Measurements from ENCODE around the gene ABCC11. TPM values are rescaled to one million over a fixed set of nuclear protein-coding genes. Genes with fewer than 3 reads are reported as not detected.

ABCC11 gene
- total RNA-seq, 4 donors from 2014 or later = 0.24 to 1.2 (median 0.58) TPM

DNA sequence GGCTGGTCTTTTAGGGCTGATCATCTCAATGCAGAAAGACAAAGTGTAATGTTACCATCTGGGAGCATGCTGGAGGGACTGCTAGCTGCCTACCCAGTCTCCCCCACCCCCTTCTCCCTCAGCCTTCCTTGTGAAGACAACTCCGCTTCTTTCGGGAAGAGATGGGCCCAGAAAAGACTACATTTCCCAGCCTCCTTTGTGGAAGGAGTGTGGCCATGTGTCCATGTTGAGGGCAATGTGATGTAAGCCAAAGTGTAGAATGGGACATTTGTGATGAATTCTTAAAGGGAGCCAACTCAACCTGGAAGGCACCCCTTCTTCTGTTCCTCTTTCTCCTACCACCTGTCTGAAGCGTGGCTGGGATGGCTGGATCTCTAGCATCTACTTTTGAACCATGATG lies 107.8 kb downstream of the ABCC11 start:
- TF ChIP-seq, protein P1, sequence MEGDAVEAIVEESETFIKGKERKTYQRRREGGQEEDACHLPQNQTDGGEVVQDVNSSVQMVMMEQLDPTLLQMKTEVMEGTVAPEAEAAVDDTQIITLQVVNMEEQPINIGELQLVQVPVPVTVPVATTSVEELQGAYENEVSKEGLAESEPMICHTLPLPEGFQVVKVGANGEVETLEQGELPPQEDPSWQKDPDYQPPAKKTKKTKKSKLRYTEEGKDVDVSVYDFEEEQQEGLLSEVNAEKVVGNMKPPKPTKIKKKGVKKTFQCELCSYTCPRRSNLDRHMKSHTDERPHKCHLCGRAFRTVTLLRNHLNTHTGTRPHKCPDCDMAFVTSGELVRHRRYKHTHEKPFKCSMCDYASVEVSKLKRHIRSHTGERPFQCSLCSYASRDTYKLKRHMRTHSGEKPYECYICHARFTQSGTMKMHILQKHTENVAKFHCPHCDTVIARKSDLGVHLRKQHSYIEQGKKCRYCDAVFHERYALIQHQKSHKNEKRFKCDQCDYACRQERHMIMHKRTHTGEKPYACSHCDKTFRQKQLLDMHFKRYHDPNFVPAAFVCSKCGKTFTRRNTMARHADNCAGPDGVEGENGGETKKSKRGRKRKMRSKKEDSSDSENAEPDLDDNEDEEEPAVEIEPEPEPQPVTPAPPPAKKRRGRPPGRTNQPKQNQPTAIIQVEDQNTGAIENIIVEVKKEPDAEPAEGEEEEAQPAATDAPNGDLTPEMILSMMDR (IDR thresholded peaks at IDR 0.05) = no peak
- no peak for ATAC-seq (ENCODE audit: low FRiP score)

DNA sequence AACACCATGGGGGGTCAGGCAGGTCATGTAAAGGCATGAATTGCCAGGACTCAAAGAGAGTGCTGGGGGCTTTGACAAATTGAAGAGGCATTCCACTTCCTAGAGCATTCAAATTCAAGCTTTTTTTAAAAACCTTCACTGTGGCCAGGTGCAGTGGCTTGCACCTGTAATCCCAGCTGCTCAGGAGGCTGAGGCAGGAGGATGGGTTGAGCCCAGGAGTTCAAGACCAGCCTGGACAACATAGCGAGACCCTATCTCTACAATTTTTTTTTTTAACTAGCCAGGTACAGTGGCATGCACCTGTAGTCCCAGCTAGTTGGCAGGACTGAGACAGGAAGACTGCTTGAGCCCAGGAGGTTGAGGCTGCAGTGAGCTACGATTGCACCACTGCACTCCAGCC lies 108.8 kb downstream of the ABCC11 start:
- ATAC-seq (ENCODE audit: low FRiP score) = no peak
- TF ChIP-seq, protein P1 (IDR thresholded peaks at IDR 0.05) = no peak
- DNase-seq (ENCODE audit: low spot score) = no peak

More for the DNA sequence above, 107.8 kb downstream of the ABCC11 start:
- DNase-seq (ENCODE audit: low spot score) = no peak

DNA sequence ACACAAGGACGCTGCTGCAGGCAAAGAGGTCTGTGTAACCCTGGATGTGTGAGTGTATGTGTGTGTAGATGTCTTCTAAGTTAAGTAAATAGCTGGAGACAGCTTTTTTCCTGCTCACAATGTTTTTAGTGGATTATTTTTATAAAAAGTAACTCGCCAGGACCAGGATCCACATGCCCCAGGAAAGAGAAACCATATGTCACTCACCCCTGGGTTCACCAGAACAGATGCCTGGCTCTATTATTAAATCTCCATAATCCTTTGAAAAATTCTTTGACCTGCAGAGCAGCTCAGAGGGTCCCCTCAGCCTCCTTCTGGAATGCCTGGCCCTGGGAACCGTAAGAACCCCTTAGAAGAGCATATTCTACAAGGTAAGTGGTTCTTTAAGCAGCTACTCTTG lies 109.5 kb downstream of the ABCC11 start:
- ATAC-seq (ENCODE audit: low FRiP score) (no peak), DNase-seq (ENCODE audit: low spot score) (no peak)
- TF ChIP-seq, protein P1 (IDR thresholded peaks at IDR 0.05) = no peak

DNA sequence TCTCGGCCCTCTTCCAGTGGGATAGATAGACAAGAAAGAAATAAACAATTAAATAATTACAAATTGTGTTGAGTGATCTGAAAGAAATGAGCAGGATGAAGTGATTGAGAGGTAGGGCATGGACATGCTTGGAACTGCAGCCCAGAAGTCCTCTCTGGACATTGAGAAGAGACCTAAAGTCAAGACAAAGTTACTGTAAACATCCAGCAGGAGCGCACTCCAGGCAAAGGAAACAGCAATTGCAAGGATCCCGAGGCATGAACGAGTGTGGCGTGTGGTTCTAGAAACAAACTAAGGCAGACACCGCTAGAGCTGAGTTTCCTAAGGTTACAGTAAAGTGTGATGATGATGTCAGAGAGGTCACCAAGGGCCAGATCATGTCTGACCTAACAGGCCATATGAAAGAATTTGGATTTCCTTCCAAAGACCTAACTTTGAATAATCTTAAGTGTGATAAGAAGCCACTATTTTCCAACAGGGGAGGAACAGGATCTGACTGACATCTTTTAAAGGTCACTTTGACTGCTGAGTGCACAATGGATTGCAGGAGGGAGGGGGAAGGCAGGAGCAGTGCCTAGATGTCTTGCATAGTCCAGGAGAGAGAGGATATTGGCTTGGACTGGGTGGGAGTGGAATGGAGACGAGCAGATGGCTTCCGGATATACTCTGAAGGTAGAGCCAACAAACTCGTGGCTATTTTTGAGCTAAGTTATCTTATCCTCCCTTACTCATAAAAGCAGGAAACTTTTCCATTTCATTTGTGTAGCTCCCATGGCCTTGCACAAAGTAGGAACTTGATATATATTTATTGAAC lies 110.6 kb downstream of the ABCC11 start:
- no peak for DNase-seq (ENCODE audit: low spot score)
- TF ChIP-seq, protein P1 (IDR thresholded peaks at IDR 0.05) = no peak
- no peak for ATAC-seq (ENCODE audit: low FRiP score)

DNA sequence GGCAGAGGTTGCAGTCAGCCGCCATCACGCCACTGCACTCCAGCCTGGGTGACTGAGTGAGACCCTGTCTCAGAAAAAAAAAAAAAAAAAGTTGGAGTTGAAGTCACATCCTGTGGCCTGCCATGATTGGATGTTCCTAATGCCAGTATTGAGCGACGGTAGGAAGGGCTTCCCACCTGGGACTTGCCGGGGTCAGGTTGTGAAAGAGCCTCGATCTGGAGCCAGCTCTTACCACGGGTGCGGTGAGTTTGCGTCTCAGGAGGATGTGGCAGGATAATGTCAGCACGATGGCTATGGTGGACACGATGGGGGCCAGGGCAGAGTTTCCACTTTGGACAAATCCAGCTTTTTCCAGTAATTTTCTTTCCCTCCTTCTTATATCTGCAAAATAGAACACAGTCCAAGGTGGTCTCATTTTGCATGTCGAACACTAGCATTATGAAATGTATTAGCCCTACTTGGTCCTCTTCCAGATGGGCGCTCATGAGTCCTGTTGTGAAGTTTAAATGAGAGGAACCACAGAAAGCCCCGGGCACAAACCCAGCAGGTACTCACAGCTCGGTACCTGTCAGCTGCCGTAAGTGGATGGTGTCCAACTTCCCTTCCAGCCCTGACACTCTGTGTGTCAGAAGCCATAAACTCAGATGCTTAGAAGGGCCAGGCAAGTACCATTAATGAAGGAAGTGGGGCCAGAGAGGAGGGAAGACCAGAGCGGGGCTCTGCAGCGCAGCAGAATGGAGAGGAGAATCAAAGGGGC lies 113.7 kb downstream of the ABCC11 start:
- TF ChIP-seq, protein P1 (IDR thresholded peaks at IDR 0.05) = no peak
- DNase-seq (ENCODE audit: low spot score) (no peak), ATAC-seq (ENCODE audit: low FRiP score) (no peak)

DNA sequence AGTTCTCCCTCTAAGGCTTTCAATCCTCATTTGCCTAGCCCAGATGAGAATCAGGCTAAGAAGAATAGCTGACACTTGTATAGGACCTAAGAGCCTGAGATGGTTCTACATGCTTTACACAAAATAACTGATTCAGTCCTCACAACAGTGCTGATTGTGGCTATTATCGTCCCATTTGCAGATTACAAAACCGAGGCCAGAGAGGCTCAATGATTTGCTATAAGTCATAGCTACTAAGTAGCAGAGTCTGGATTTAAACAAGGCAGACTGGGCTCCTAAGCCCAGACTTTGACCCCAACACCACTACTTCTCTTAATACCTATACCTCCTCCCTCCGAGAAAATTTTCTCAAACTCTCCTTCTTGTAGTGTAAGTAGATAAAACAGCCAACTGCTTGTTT lies 114.6 kb downstream of the ABCC11 start:
- TF ChIP-seq, protein P1 (IDR thresholded peaks at IDR 0.05) = no peak
- DNase-seq (ENCODE audit: low spot score) = no peak
- ATAC-seq (ENCODE audit: low FRiP score) = no peak

Measured in omental fat pad (tissue), 4 donors.